Nucleus accumbens (tissue), 56 donors: ENCODE measurements around the gene MYH3.
"Not testable (repeated sequence)": the region's sequence is repeated elsewhere in the genome, so short reads cannot be mapped to it uniquely, and the experiment has no call there.

ENCODE experiments used
- DNase-seq, 56 donors: peaks; one replicate each; lab custom pipeline; 2025; lab: John Stamatoyannopoulos, UW

MYH3 gene

DNA sequence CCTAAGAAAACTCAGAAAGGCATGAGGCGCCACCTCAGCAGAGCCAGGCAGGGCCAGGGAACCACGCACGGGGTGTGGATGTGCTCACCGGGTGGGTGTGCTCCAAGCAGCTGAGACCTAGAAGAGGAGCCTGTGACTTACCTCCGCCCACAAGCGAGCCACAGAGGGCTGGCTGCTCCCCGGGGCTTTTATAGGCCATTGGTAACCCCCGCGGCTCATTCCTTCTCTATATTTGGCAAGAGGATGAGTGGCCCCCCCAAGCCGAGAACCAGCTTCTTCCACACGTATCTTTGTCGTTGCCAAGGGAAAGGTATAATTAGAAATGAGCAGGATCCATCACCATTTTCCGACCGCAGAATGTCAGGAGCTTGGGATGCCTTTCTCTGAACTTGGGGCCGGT is at the start of gene MYH3:
Gene MYH3, minus strand, starts transcription at position 162 of the 400 bp plus-strand sequence. CDS start 2,245 bp downstream, outside the sequence.
- peak in 24 of 56 donors; percentile 2 to 53 (median 27) for DNase-seq

DNA sequence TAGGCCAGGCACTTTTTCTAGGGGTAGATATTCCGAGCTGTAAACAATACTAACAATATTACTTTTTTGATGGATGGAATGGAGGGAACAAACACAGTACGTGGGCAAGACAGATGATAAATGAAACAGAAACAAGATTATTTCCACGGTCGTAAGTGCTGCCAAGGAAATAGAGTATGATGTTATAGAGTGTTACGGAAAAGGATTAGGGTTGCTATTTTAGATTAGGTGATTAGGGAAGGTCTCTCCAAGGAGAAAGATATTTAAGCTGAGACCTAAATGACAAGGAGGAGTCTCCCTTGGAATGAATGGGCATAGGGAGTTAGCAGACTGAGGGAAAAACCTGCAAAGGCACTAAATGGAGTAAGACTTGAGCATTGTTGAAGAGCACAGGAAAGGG is 48.6 kb upstream of the MYH3 start:
- DNase-seq: no peak

DNA sequence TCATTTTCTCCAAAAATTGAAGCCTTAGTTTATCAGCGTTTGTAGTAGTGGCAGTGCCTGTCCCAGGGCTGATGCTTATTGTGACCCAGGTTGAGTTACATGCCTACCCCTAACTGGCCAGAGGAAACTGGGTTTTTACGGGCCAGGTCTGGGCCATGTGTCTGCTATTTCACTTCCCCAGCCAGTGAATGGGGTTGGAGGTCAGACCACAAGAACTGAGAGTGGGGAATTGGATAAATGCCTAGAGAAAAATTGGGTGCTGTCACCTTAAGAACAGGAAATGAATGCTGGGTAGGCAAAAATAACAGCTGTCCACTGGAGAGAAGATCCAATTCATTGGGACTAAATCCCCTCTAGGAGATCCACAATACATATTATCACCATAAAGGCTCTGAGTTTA is 45.5 kb upstream of the MYH3 start:
- no peak for DNase-seq

DNA sequence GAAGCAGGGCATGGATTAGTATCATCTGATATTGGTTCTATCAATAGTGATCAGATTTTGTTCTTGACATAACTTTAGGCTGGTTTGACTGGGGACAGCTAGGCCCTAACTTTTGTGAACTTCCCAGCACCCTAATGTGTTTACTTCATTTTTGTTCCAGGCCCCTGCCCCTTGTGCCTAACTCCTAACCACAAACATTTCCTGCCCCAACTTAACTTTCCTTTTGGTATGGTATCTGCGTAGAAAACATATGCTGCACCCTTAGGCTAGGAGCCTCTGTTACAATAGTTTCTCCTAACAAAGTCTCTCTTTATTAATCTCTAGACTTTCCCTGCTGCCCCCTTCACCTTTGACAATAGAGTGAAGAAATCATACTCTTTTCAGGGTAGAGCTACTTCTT is 42.7 kb upstream of the MYH3 start:
- no peak for DNase-seq

DNA sequence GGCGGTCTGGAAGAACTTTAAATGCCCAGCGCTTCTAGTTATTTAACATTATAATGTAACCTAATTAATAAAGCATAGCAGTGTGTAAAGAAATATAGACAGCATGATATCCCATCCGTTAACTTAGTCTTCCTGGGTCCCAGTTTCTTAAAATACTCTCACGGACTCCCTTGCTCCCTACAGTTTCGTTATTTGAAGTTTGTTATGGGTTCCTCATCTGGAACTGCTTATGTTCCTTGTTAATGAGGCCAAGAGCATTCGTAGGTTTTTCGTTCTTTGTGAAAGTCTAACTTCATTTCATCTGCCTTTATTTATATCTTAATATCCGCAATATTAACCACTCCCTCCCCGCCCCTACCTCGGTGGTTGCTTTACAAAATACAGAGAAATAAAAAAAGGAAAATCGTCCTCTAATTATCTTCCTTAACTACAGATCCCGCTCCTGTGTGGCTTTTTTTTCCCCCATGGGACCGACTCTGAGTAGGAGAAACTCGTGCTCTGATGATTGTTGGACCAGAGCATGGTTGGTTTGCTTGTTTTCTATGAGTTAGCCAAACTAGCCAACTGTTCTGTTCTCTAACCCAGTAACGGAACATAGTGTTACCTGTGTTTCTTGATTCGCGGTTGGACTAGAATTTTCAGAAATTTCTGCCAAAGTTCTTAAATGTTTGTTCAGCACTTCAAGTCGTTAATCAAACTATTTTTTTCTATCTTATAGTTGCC is 41.1 kb upstream of the MYH3 start:
- peak in 1 of 56 donors; percentile 2 for DNase-seq

DNA sequence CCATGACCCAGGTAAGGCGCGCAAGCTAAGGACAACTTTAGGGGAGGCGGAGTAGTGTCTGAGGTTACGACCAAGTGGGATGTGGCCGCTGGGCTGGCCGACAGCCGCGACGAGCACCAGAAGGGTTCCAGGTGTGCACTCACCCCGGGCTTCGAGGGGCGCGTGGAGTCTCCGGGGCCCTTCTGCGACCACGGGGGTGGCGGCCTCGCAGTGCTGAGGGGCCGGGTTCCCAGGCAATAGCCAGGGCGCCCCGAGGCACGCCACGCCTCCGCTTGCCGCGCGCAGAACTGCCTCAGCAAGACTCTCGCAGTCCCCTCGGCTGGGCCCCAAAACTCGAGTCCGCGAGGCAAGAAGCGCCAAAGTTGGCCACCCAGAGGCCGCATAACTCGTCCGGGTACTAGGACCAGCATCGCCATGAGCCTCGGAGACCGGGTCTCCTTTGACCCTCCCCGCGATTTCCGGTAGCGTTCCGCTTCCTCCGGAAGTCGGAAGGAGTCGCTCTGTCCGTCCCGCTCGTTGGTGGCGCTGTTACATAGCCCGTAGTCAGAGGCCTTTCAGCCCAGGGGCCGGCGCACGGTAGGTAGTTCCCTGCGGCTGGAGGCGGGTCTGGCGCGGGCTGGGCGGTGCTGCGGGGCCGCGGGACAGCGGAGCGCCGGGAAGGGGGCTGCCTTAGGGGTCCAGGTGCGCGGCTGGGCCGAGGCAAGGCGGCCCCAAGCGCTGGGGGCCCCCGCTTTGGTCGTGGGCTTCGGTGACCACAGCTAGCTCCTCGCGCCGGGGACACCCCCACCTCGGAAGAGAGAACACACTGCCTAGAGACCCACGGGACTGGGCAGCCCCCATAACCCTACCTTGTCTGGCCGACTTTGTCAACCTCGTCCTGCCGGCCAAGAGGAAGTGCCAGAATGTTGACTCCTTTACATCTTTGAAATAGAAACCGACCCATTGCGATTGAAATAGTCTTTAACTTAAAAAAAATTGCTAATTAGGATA is 40.3 kb upstream of the MYH3 start, which contains the start of the genes ADPRM and SCO1:
Gene ADPRM, plus strand, starts transcription at position 503 of the 990 bp plus-strand sequence. CDS start 7,333 bp downstream, outside the sequence.
Gene SCO1, minus strand, starts transcription at position 442 of the 990 bp plus-strand sequence. Its CDS starts 26 bp downstream, at position 416.
- DNase-seq: peak; percentile 42 to 96 (median 88)

DNA sequence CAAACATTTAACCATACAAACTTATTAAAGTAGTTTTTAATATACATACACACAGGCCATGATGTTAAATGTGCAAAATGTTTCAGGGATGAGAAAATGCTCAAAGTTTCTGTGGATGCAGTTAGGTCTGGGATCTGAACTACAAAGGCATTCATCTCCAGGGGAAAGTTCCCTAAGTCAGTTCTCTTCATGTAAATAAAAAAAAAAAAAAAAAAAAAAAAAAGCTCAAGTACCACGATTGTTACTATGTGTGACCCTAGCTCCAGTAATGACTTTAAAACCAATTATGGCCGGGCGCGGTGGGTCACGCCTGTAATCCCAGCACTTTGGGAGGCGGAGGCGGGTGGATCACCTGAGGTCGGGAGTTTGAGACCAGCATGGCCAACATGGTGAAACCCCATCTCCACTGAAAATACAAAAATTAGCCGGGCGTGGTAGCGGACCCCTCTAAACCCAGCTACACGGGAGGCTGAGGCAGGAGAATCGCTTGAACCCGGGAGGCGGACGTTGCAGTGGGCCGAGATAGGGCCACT is 38.8 kb upstream of the MYH3 start:
- DNase-seq: not testable (repeated sequence)

DNA sequence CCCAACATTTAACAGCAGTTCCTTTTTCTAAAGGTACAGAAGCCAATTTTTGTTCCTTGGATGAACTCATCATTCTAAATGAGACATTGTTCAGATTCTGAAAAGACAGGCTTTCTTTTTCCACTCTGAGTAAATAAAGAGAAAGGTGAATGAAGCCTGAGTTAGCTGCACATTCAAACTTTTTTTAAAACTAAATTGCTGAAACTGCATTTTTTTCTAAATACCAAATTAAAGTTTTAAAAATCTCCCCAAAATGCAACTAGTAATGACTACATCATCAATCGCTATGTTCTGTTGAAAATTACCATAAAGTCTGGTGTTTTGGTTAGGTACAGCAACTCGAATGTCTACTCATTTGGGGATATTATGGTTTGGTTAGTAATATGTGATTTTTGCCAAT is 30.4 kb upstream of the MYH3 start:
- no peak for DNase-seq

DNA sequence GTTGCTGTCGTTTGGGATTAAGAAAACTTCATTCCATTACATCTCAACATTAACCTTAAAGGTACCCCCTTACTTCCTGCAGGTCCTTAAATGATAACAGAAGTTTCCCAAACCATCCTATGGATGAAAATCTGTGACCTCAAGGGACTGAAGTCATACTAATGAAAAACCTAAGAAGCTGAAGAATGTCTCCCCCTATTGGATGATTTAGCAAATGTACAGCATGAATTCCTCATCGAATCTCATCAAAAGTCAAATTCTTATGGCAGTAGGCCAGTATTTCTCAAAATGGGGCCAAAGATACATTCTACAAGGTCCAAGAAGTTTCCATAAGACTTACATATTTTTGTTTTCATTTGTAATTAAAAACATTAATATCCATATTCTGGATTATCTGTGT is 26.7 kb upstream of the MYH3 start:
- DNase-seq: no peak

DNA sequence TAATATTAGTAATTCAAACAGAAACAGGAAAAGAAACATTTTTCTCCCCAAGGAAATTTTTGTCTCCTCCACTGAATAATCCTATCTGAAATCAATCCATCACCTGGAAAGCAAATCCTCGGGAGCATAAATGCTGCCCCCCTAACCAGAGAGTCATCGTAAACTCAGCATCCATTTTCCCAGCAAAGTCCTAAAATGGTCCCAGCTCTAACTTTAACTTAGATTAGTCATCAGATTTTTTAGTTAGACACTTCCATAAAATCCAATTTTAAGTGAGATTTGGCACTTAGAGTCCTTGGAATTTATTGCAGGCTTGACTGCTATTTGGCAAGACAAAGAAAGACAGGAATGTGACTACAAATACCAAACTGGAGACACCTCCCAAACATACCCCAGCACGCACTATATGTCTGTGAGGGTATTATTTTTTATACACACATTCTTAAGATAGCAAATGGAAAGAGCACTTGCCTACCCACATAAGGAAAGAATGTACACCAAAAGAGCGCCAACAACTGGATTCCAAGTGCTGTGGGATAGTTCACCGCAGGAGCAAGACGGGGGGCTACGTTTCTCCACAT is 24.8 kb upstream of the MYH3 start:
- no peak for DNase-seq

DNA sequence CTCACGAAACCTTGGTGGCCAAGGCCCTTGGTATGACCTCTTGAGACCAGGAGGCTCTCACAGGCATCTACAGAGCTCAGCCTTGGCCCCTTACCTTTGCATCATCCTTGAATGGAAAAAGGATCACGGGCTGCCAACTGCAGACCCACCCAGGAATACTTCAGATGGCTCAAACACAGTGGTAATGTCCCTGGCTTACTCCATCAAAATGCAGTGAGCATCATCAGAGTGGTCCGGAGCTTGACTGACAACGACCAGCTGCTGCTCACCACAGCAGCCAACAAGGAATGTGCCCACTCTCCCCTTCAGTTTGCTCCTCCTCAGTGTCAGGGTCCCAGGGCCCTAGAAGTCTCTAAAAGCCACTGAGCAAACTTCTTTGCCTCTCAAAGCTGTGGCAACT is 17.6 kb upstream of the MYH3 start:
- DNase-seq: no peak

DNA sequence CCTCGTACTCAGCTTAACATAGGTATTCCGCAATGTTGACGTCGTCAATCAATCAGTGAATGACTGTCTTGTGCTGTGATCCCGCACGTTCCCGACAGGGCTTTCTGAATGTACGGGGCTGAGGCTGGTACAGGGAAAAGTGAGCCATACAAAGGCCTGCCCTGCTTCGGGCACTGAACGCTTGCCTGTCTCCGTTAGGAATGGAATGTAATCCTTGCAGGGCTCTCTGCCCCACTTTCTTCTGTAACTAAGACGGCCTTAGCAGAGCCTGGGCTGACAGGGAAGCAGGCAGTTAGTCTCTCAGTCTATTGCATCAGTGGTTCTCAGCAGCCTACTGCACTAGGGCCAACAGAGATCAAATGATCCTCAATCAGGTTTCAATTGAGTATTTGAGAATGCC is 16.2 kb upstream of the MYH3 start:
- no peak for DNase-seq

DNA sequence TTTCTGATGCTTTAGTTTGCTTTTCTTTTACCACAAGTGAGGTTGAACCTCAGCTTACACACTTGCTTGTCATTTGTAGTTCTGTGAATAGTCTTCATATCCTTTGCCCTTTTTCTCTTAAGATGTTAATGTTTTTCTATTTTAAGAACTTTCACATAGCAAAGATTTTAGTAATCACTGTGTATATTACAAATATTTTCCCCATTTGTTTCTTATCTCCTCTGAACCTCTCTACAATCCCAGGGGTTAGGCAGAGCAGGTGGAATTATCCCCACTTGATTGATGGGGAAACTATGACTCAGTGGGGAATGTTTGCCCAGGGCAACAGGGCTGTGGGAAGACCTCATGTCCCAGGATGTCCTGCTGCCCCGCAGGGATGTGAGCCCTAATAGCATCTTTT is 11.7 kb upstream of the MYH3 start:
- DNase-seq: no peak

DNA sequence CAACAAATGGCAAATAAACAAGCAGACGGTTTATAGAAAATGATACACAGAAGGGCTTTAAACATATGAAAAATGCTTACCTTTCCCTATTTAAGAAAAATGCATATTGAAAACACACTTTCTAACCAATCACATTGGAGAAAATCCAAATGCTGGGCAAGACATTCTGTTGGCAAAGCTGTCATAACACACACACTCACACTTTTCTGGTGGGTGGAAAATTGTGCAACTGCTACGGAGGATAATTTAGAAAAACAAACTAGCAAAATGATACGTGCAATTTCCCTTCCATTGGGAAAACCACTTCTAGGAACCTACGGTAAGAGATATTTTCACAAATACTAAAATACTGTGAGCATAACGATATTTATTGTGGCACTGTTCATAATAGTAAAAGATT is 9.8 kb upstream of the MYH3 start:
- DNase-seq: no peak

DNA sequence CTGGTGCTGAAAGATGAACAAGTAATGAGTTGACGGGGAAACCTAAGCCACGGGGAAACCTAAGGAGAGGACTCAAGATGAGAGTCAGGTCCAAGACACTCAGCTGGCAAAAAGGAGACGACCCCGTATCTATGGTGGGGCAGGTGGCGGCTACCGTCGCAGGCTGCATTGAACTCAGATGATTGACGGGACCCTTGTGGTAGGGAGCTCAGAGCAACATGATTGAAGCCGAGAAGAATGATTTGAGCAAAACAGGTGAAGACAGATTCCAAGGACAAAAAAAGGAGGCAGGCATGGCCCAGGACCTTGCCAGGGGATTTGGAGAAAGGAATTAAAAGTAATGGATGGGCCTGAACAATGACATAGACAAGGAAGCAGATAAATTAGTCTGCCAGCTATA is 7.5 kb upstream of the MYH3 start:
- no peak for DNase-seq

DNA sequence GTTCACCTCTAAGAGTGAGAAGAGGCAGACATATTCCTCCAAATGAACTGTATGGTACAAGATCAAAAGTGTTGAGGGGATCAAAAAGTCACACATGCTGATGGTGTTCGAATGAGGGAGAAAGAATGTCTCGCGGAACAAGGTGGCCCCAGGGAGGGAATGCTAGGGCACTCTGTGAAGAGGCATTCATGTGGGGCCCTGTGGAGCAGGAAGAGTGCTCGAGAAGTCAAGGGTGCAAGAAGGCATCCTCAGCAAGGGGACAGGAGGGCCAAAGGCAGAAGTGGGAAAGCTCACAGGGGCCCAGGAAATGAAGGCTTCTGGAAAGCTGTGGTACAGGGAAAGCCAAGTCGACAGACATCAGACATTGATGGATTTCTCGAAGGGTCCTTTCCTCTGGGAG is 6.1 kb upstream of the MYH3 start:
- no peak for DNase-seq

DNA sequence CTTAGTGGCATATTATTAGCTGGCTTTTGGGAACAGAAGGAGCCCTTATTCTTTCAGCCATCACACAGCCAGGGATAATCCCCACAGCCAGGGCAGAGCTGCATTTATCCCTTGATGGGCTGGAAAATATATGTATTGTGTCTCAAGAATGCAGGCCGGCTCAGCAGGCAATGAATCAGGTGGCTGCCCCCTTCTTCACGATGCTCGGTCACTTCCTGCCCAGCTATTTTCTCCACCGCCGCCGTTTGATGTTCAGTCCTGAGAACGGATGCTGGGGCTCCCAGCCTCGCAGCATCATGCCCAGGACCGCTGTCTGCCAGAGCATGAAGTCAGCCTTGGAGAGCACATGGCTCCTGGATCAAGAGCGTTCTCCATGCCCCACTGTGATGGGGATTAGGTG is 4.3 kb upstream of the MYH3 start:
- no peak for DNase-seq

DNA sequence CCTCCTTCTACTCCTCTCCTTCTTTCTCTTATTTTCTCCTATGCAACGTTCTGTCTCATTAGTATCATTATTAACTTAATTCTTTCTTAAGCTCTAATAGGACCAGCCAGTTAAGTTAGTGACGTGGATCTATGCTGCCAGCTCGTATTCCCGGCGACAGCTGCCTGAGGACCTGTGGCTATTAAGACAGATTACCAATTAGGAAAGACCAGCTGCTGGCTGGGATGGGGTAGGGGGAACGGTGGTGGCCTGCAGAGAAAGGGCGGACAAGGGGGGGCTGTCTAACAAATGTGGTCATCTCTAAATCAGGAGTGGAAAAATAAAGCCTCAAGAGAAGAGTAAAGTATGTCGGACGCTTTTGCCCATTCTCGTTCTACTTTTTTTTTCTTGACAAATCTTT is 770 bp upstream of the MYH3 start:
- DNase-seq: no peak

DNA sequence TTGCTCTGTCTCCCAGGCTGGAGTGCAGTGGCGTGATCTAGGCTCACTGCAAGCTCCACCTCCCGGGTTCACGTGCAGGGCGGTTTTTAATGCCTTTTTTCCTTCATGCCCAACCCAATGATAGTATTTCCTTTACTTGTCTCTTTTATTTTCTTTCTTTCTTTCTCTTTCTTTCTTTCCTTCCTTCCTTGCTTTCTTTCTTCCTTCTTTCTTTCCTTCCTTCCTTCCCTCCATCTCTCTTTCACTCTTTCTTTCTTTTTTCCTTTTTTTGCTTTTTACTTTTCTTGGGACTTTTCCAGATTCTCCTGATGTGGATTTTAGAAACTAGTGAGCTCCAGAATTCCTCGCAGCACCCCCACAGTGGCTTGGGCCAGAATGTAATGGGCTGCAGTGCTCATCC is 3.1 kb downstream of the MYH3 start:
- DNase-seq: no peak

DNA sequence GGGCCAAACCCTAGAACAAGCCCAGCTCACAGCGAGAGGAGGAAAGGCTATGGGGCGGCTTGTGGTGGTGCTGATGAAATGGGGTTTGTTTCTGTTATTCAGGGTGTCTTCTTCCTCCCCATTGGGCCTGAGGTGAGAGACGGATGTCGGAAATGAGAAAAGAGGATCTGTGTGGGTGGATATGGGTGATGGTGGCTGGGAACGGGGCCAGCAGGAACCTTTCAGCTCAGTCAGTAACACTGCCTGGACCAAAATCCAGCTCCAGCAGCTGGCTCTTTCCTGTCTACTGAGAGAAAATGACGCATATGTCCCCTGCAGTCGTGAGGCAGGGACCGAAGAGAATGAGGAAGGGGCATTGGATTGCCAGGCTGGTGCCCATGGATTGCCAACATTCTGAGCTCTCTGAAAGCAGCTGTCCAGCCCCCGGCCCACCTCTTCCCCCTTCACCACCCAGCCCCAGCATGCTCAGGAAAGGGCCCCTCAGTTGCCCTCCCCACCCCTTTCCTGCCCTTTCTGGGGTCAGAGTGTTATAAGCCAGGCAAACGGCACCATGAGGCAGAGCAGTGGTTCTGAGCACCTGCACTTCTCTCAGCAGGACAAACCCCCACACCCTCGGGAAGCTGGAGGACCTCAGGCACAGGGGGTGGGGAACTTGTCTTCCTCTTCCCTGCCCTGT is 4.0 kb downstream of the MYH3 start:
- DNase-seq: peak in 1 of 56 donors; percentile 11
